ENCODE data around the gene AKAP12.
"Not testable (repeated sequence)": the region's sequence is repeated elsewhere in the genome, so short reads cannot be mapped to it uniquely, and the experiment has no call there.

The AKAP12 gene

GRCh38 chr6:151350442-151351145, 110.8 kb downstream of the AKAP12 start:
- DNase-seq (ENCODE audit: low spot score), result no peak

GRCh38 chr6:151351146-151351700, 111.5 kb downstream of the AKAP12 start:
- no peak for DNase-seq (ENCODE audit: low spot score)

- no peak for DNase-seq (ENCODE audit: low spot score)
Observed at GRCh38 chr6:151351731-151352130, 112.0 kb downstream of the AKAP12 start.

GRCh38 chr6:151352410-151353396, 112.9 kb downstream of the AKAP12 start:
- no peak for DNase-seq (ENCODE audit: low spot score)

GRCh38 chr6:151353795-151354194, 114.0 kb downstream of the AKAP12 start:
- DNase-seq (ENCODE audit: low spot score), result no peak

GRCh38 chr6:151356983-151357382, 117.2 kb downstream of the AKAP12 start:
- DNase-seq (ENCODE audit: low spot score), result not testable (repeated sequence)

GRCh38 chr6:151357758-151358436, 118.1 kb downstream of the AKAP12 start:
- no peak for DNase-seq (ENCODE audit: low spot score)

GRCh38 chr6:151358475-151358874, 118.7 kb downstream of the AKAP12 start:
- DNase-seq (ENCODE audit: low spot score), result no peak

GRCh38 chr6:151359486-151359885, 119.7 kb downstream of the AKAP12 start:
- no peak for DNase-seq (ENCODE audit: low spot score)

GRCh38 chr6:151365233-151365632, 125.5 kb downstream of the AKAP12 start:
- no peak for DNase-seq (ENCODE audit: low spot score)

- no peak for DNase-seq (ENCODE audit: low spot score)
Observed at GRCh38 chr6:151370509-151371078, 130.8 kb downstream of the AKAP12 start.

- no peak for DNase-seq (ENCODE audit: low spot score)
Observed at GRCh38 chr6:151372164-151372563, 132.4 kb downstream of the AKAP12 start.

- no peak for DNase-seq (ENCODE audit: low spot score)
Observed at GRCh38 chr6:151374036-151374683, 134.4 kb downstream of the AKAP12 start.

GRCh38 chr6:151375833-151376232, 136.1 kb downstream of the AKAP12 start:
- no peak for DNase-seq (ENCODE audit: low spot score)

GRCh38 chr6:151376440-151376839, 136.7 kb downstream of the AKAP12 start:
- DNase-seq (ENCODE audit: low spot score), result no peak

- no peak for DNase-seq (ENCODE audit: low spot score)
Observed at GRCh38 chr6:151377095-151377494, 137.3 kb downstream of the AKAP12 start.

GRCh38 chr6:151379933-151380847, 140.4 kb downstream of the AKAP12 start:
- no peak for DNase-seq (ENCODE audit: low spot score)

GRCh38 chr6:151380848-151381205, 141.1 kb downstream of the AKAP12 start:
- no peak for DNase-seq (ENCODE audit: low spot score)

GRCh38 chr6:151381722-151382121, 142.0 kb downstream of the AKAP12 start:
- DNase-seq (ENCODE audit: low spot score), result no peak

GRCh38 chr6:151382631-151383030, 142.9 kb downstream of the AKAP12 start:
- DNase-seq (ENCODE audit: low spot score), result not testable (repeated sequence)
